HG03103 (cell line): Measurements from ENCODE around the gene CERS6.
"Not testable (repeated sequence)": the region's sequence is repeated elsewhere in the genome, so short reads cannot be mapped to it uniquely, and the experiment has no call there.

Source experiments
- ATAC-seq: cut with Tn5 transposase; IDR thresholded peaks from one replicate; pipeline ENCODE4 v1.9.1; 2021; ENCODE audit warnings: low read depth; ENCODE audit not compliant: unreplicated experiment

The CERS6 gene

GRCh38 chr2:168495524-168495923 is 39.5 kb downstream of the CERS6 start:
- peak; percentile 77 for ATAC-seq

GRCh38 chr2:168496906-168497305 is 40.8 kb downstream of the CERS6 start:
- no peak for ATAC-seq

- ATAC-seq = no peak
Measured at GRCh38 chr2:168499500-168499899, 43.4 kb downstream of the CERS6 start.

GRCh38 chr2:168500516-168500915 is 44.4 kb downstream of the CERS6 start:
- no peak for ATAC-seq

GRCh38 chr2:168501466-168502065 is 45.5 kb downstream of the CERS6 start:
- no peak for ATAC-seq

- ATAC-seq = not testable (repeated sequence)
Measured at GRCh38 chr2:168502852-168503251, 46.8 kb downstream of the CERS6 start.

- ATAC-seq = no peak
Measured at GRCh38 chr2:168503901-168504300, 47.8 kb downstream of the CERS6 start.

- no peak for ATAC-seq
Measured at GRCh38 chr2:168504323-168504722, 48.3 kb downstream of the CERS6 start.

GRCh38 chr2:168510125-168510756 is 54.2 kb downstream of the CERS6 start:
- ATAC-seq = no peak

- no peak for ATAC-seq
Measured at GRCh38 chr2:168514692-168515091, 58.6 kb downstream of the CERS6 start.

- ATAC-seq = no peak
Measured at GRCh38 chr2:168515502-168515901, 59.4 kb downstream of the CERS6 start.

- no peak for ATAC-seq
Measured at GRCh38 chr2:168517816-168518215, 61.7 kb downstream of the CERS6 start.

GRCh38 chr2:168518555-168519066 is 62.5 kb downstream of the CERS6 start:
- peak; percentile 41 for ATAC-seq

GRCh38 chr2:168519534-168520308 is 63.6 kb downstream of the CERS6 start:
- no peak for ATAC-seq

GRCh38 chr2:168521053-168521741 is 65.1 kb downstream of the CERS6 start:
- no peak for ATAC-seq

- ATAC-seq = no peak
Measured at GRCh38 chr2:168522446-168522845, 66.4 kb downstream of the CERS6 start.

GRCh38 chr2:168524005-168524404 is 67.9 kb downstream of the CERS6 start:
- ATAC-seq = no peak

GRCh38 chr2:168525020-168525419 is 68.9 kb downstream of the CERS6 start:
- ATAC-seq = no peak

GRCh38 chr2:168525716-168526446 is 69.8 kb downstream of the CERS6 start:
- ATAC-seq = no peak

- ATAC-seq = no peak
Measured at GRCh38 chr2:168526641-168527040, 70.6 kb downstream of the CERS6 start.
